ENCODE data around the gene BRMS1L. TPM values are rescaled to one million over a fixed set of nuclear protein-coding genes. Genes with fewer than 3 reads are reported as not detected.
"Not testable (repeated sequence)": the region's sequence is repeated elsewhere in the genome, so short reads cannot be mapped to it uniquely, and the experiment has no call there.

BRMS1L gene, protein sequence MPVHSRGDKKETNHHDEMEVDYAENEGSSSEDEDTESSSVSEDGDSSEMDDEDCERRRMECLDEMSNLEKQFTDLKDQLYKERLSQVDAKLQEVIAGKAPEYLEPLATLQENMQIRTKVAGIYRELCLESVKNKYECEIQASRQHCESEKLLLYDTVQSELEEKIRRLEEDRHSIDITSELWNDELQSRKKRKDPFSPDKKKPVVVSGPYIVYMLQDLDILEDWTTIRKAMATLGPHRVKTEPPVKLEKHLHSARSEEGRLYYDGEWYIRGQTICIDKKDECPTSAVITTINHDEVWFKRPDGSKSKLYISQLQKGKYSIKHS
- 10 to 100 TPM in 1 of 2 donors, 1 to 10 TPM in 1; 5.3 to 15.4 TPM for total RNA-seq
- 7.8 to 11.0 reads per million in 2 donors for total RNA-seq

DNA sequence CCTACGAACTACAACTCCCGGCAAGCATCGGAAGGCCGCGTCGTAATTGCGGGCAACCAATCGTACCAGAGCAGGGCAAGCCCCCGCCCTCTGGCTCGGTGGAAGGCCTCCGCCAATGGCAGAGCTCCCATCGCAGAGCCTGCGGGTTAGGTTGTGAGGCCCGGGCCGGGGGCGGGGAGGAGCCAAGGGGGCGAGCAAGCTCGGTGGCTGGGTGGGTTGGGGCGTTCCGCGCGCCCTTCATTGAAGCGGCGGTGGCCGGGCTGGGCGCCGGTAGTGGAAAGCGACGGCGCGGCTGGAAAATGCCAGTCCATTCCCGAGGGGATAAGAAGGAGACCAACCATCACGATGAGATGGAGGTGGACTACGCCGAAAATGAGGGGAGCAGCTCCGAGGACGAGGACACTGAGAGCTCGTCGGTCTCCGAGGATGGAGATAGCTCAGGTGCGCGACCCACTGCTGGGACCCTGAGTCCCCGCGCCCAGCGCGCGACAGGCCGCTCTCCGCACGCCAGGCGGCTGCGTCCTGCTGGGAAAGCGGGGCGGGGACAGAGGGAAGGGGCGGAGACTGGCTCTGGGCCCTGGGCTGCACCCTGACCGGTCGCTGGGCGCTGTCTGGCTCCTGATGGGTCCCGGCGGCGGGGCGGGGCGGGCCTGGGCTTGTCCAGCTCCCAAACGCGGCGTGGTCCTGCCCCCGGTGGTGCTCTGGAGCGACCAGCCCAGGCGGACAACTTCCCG lies at the start of gene BRMS1L:
Gene BRMS1L, plus strand, starts transcription at position 121 of the 734 bp plus-strand sequence. Its CDS starts 179 bp downstream, at position 300.
- Mint-ChIP-seq H3K4me3 (peak within 1 kb of the TSS; percentile 94), H3K27ac (peak within 1 kb of the TSS; percentile 85), H3K27me3 (no peaks in the 10 kb centered on the region), H3K36me3 (ENCODE audit: low read depth) (no peaks in the 10 kb centered on the region), H3K4me1 (peaks cover 15% of the 10 kb centered on the region)
- DNase-seq (peak; percentile 94 to 95 (median 95)), ATAC-seq (peak; percentile 98)
- no peaks in the 10 kb centered on the region for H3K9me3 ChIP-seq (ENCODE audit: control insufficient read depth, low read length, poor library complexity, severe bottlenecking)

DNA sequence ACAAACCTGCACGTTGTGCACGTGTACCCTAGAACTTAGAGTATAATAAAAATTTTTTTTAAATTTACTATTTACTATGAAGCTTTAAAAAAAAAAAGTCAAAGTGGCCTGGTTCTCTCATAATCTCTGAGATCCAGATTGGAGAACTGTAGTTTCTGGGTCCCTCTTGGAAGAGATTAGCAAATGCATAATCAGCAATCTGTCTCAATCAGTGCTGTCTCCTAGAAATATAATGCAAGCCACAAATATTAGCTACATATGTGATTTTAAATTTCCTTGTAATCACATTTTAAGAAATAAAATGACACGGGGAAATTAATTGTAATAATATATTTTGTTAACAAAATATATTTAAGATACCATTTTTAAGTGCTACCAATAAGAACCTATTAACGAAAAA lies 49.3 kb upstream of the BRMS1L start:
- Mint-ChIP-seq H3K27ac (no peak overlapping the region), H3K36me3 (ENCODE audit: low read depth) (peaks cover 2% of the 10 kb centered on the region), H3K4me1 (peaks cover 10% of the 10 kb centered on the region), H3K27me3 (no peaks in the 10 kb centered on the region), H3K4me3 (no peak overlapping the region)
- no peak for DNase-seq
- no peak for ATAC-seq
- peaks cover 5% of the 10 kb centered on the region for H3K9me3 ChIP-seq (ENCODE audit: control insufficient read depth, low read length, poor library complexity, severe bottlenecking)

DNA sequence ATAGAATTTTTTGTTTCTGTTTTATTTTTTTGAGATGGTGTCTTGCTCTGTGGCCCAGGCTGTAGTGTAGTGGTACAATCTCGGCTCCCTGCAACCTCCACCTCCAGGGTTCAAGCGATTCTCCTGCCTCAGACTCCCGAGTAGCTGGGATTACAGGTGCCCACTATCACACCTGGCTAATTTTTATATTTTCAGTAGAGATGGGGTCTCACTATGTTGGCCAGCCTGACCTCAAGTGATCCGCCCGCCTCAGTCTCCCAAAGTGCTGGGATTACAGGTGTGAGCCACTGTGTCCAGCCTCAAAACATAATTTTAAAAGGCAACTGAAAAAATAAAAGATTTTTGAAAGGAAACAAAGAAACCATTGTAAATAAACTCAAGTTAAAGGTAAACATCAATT lies 48.6 kb upstream of the BRMS1L start:
- H3K4me3 Mint-ChIP-seq: not testable (repeated sequence)

GRCh38 chr14:35779368-35779767 lies 46.8 kb upstream of the BRMS1L start:
- peaks cover 8% of the 10 kb centered on the region for H3K4me1 Mint-ChIP-seq
- H3K27ac Mint-ChIP-seq: no peak overlapping the region
- H3K36me3 Mint-ChIP-seq (ENCODE audit: low read depth): peaks cover 2% of the 10 kb centered on the region
- no peak for DNase-seq
- H3K4me3 Mint-ChIP-seq: no peak overlapping the region
- no peaks in the 10 kb centered on the region for H3K27me3 Mint-ChIP-seq
- ATAC-seq: no peak
- peaks cover 5% of the 10 kb centered on the region for H3K9me3 ChIP-seq (ENCODE audit: control insufficient read depth, low read length, poor library complexity, severe bottlenecking)

More for the DNA sequence above, 48.6 kb upstream of the BRMS1L start:
- not testable (repeated sequence) for H3K27ac Mint-ChIP-seq; H3K36me3 Mint-ChIP-seq (ENCODE audit: low read depth); ATAC-seq; DNase-seq; H3K9me3 ChIP-seq (ENCODE audit: control insufficient read depth, low read length, poor library complexity, severe bottlenecking); H3K27me3 Mint-ChIP-seq
- H3K4me1 Mint-ChIP-seq: peaks cover 10% of the 10 kb centered on the region

DNA sequence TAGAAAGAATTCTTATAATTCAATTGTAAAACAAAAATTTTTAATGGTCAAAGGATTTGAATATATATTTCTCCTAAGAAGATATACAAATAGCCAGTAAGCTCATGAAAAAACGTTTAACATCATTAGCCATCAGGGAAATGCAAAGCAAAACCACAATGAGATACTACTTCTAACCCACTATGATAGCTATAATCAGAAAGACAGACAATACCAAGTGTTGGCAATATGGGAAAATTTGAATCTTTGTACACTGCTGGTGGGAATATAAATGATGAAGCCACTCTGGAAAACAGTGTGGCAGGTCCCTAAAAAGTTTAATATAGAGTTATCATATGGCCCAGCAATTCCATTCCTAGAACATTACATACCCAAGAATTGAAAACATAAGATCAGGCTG lies 42.4 kb upstream of the BRMS1L start:
- H3K27ac Mint-ChIP-seq: no peak overlapping the region
- H3K4me1 Mint-ChIP-seq: peaks cover 17% of the 10 kb centered on the region

GRCh38 chr14:35786856-35787255 lies 39.3 kb upstream of the BRMS1L start:
- no peak for DNase-seq
- Mint-ChIP-seq H3K4me1 (peaks cover 31% of the 10 kb centered on the region), H3K27me3 (no peaks in the 10 kb centered on the region), H3K27ac (peak overlapping the region; percentile 30), H3K4me3 (no peak overlapping the region), H3K36me3 (ENCODE audit: low read depth) (peaks cover 4% of the 10 kb centered on the region)
- no peaks in the 10 kb centered on the region for H3K9me3 ChIP-seq (ENCODE audit: control insufficient read depth, low read length, poor library complexity, severe bottlenecking)
- no peak for ATAC-seq

More for the DNA sequence above, 42.4 kb upstream of the BRMS1L start:
- ATAC-seq: no peak
- no peaks in the 10 kb centered on the region for H3K27me3 Mint-ChIP-seq
- peaks cover 4% of the 10 kb centered on the region for H3K36me3 Mint-ChIP-seq (ENCODE audit: low read depth)
- DNase-seq: no peak
- peaks cover 5% of the 10 kb centered on the region for H3K9me3 ChIP-seq (ENCODE audit: control insufficient read depth, low read length, poor library complexity, severe bottlenecking)
- no peak overlapping the region for H3K4me3 Mint-ChIP-seq

GRCh38 chr14:35789651-35790050 lies 36.5 kb upstream of the BRMS1L start:
- no peak for DNase-seq
- H3K4me1 Mint-ChIP-seq: peaks cover 34% of the 10 kb centered on the region

GRCh38 chr14:35797796-35798195 lies 28.3 kb upstream of the BRMS1L start:
- Mint-ChIP-seq H3K27me3 (no peaks in the 10 kb centered on the region), H3K4me1 (peaks cover 46% of the 10 kb centered on the region)

More at GRCh38 chr14:35789651-35790050, 36.5 kb upstream of the BRMS1L start:
- H3K9me3 ChIP-seq (ENCODE audit: control insufficient read depth, low read length, poor library complexity, severe bottlenecking): no peaks in the 10 kb centered on the region
- peak; percentile 35 for ATAC-seq
- Mint-ChIP-seq H3K4me3 (no peak overlapping the region), H3K36me3 (ENCODE audit: low read depth) (peaks cover 4% of the 10 kb centered on the region), H3K27me3 (no peaks in the 10 kb centered on the region), H3K27ac (peak overlapping the region; percentile 61)

GRCh38 chr14:35806006-35806907 lies 19.9 kb upstream of the BRMS1L start:
- peaks cover 34% of the 10 kb centered on the region for H3K4me1 Mint-ChIP-seq
- no peak overlapping the region for H3K4me3 Mint-ChIP-seq
- H3K27me3 Mint-ChIP-seq: no peaks in the 10 kb centered on the region
- DNase-seq: no peak
- no peak overlapping the region for H3K27ac Mint-ChIP-seq
- no peaks in the 10 kb centered on the region for H3K36me3 Mint-ChIP-seq (ENCODE audit: low read depth)
- no peaks in the 10 kb centered on the region for H3K9me3 ChIP-seq (ENCODE audit: control insufficient read depth, low read length, poor library complexity, severe bottlenecking)
- no peak for ATAC-seq

More at GRCh38 chr14:35797796-35798195, 28.3 kb upstream of the BRMS1L start:
- Mint-ChIP-seq H3K4me3 (no peak overlapping the region), H3K36me3 (ENCODE audit: low read depth) (no peaks in the 10 kb centered on the region), H3K27ac (no peak overlapping the region)
- DNase-seq (no peak), ATAC-seq (no peak)
- H3K9me3 ChIP-seq (ENCODE audit: control insufficient read depth, low read length, poor library complexity, severe bottlenecking): no peaks in the 10 kb centered on the region

DNA sequence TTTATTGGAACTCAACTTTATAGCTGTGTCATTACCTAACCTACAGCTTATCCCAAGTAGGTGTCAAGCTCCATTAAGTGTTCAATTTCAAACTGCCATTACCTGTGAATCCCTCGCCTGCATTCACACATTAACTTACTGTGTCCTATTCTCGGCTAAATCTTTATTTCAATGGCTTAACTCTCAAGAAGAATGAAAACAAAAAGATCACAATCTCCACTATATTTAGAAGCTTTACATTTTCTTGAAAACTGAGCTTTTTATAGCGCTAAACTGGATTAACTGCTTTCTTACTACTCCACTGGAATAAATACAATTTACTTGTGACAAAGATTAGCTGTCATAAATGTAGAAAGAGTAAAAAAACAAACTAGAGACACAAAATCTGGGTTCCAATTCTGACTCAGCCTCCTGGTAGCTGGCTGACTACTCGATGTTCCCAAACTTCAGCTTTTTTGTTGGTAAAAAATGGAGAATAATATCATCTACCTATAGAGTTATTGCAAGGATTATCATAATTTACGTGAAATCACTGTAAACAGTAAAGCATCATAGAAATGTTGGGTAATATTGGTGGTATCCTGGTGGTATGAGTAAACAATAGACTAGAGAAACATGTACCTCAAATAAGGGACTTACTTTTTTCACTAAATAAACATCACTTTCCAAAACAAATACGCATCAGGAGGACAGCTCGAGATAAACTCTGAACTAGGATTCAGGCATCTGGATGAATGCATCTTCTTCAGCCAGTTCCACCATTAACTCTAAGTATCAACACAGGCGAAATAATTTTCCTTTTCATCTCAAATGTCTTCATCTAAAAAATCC lies 18.8 kb upstream of the BRMS1L start:
- H3K9me3 ChIP-seq (ENCODE audit: control insufficient read depth, low read length, poor library complexity, severe bottlenecking): no peaks in the 10 kb centered on the region
- H3K27ac Mint-ChIP-seq: peak overlapping the region; percentile 95
- DNase-seq (no peak), ATAC-seq (no peak)
- peaks cover 25% of the 10 kb centered on the region for H3K4me1 Mint-ChIP-seq
- peak overlapping the region; percentile 99 for H3K4me3 Mint-ChIP-seq
- no peaks in the 10 kb centered on the region for H3K36me3 Mint-ChIP-seq (ENCODE audit: low read depth)
- H3K27me3 Mint-ChIP-seq: no peaks in the 10 kb centered on the region

- H3K4me1 Mint-ChIP-seq: peaks cover 22% of the 10 kb centered on the region
- H3K9me3 ChIP-seq (ENCODE audit: control insufficient read depth, low read length, poor library complexity, severe bottlenecking): no peaks in the 10 kb centered on the region
- peak overlapping the region; percentile 95 for H3K27ac Mint-ChIP-seq
- H3K4me3 Mint-ChIP-seq: peak overlapping the region; percentile 99
- H3K27me3 Mint-ChIP-seq: no peaks in the 10 kb centered on the region
- H3K36me3 Mint-ChIP-seq (ENCODE audit: low read depth): no peaks in the 10 kb centered on the region
- ATAC-seq (no peak), DNase-seq (no peak)
Measured at GRCh38 chr14:35808076-35808637, 18.0 kb upstream of the BRMS1L start.

Measured in T-helper 17 cell (primary cell).